HepG2 (cell line): ENCODE results near the gene LRRC8E. TPM values are rescaled to one million over a fixed set of nuclear protein-coding genes. Genes with fewer than 3 reads are reported as not detected.

Experiments used
- ATAC-seq: fragments of 200-7000 bp; cut with Tn5 transposase; 3 replicates; pipeline ENCODE4 v1.9.1; 2020; ENCODE audit warnings: mild to moderate bottlenecking, moderate library complexity
- BruUV-seq: library from RNA; stranded (reverse); fragments of 400-500 nt; replicated peaks from 2 replicates; lab custom pipeline; 2021; lab: Mats Ljungman, UMichigan
- CTCF ChIA-PET: fragments of 300-600 bp; formaldehyde crosslinking; extraction: SDS; loops from one replicate; lab custom pipeline; 2021; ENCODE audit warnings: low total read pairs, inconsistent platforms, low intra/inter-chr PET ratio; lab: Yijun Ruan, JAX
- POLR2A ChIA-PET: fragments of 350-600 bp; sonication (Branson Sonifier 250); formaldehyde crosslinking; loops from one replicate; lab custom pipeline; 2020; ENCODE audit warnings: antibody characterized with exemption, inconsistent platforms; lab: Yijun Ruan, JAX
- DNase-seq: peaks from one replicate; pipeline ENCODE4 v3.0.0-alpha.2; 2015; ENCODE audit warnings: low spot score
- FAIRE-seq: peaks from 3 replicates; lab custom pipeline; 2011; peaks lifted over from hg19 to GRCh38; lab: Jason Lieb, UNC
- H2AFZ ChIP-seq: one replicate; pipeline ENCODE4 v1.6.1; 2011; ENCODE audit warnings: low read length, inconsistent platforms
- H3K27ac ChIP-seq: fragments of 300-600 bp; 3 replicates; pipeline ENCODE4 v1.8.0; 2011; ENCODE audit warnings: mixed run types, mild to moderate bottlenecking, mixed read lengths, low read length, inconsistent platforms; ENCODE audit not compliant: insufficient read depth; ENCODE audit errors: extremely low read length
- H3K27me3 ChIP-seq, 2 experiments: fragments of 200-600 bp in 1 of 2; 2 replicates in 1 of 2; 3 replicates in 1 of 2; pipeline versions ENCODE4 v1.6.0 to v1.8.0; 2011; ENCODE audit warnings: low read length in 2 of 2, mild to moderate bottlenecking in 2 of 2, moderate library complexity in 2 of 2, inconsistent platforms in 1 of 2; ENCODE audit not compliant: insufficient read depth in 2 of 2, control insufficient read depth in 1 of 2
- H3K36me3 ChIP-seq, 2 experiments: fragments of 200-600 bp in 1 of 2; replicated peaks in 1 of 2; 2 replicates in 1 of 2; 3 replicates in 1 of 2; pipeline versions ENCODE4 v1.5.1 to v1.8.0; 2011; ENCODE audit warnings: low read length in 2 of 2, inconsistent platforms in 1 of 2; ENCODE audit not compliant: insufficient read depth in 2 of 2, control insufficient read depth in 1 of 2
- H3K4me1 ChIP-seq: 2 replicates; pipeline ENCODE4 v1.5.1; 2012; ENCODE audit warnings: low read length, inconsistent platforms; ENCODE audit not compliant: insufficient read depth
- H3K4me2 ChIP-seq: 2 replicates; pipeline ENCODE4 v1.6.0; 2011; ENCODE audit warnings: low read depth, low read length, inconsistent platforms
- H3K4me3 ChIP-seq, 3 experiments: fragments of 200-600 bp in 1 of 3; sonication (generic), shearing (Covaris generic) in 1 of 3; replicated peaks in 1 of 3; 2 replicates each; pipeline ENCODE4 v1.5.1; 2011 to 2016; ENCODE audit warnings: low read length in 3 of 3, inconsistent platforms in 2 of 3, low read depth in 2 of 3, mild to moderate bottlenecking in 2 of 3, control low read depth in 1 of 3, mixed read lengths in 1 of 3; ENCODE audit not compliant: insufficient read depth in 1 of 3
- H3K79me2 ChIP-seq: one replicate; pipeline ENCODE4 v1.6.1; 2011; ENCODE audit warnings: low read length, inconsistent platforms; ENCODE audit not compliant: insufficient read depth
- H3K9ac ChIP-seq: 2 replicates; pipeline ENCODE4 v1.6.0; 2011; ENCODE audit warnings: mild to moderate bottlenecking, low read depth, low read length, inconsistent platforms; ENCODE audit not compliant: insufficient read depth
- H3K9me3 ChIP-seq: 2 replicates; pipeline ENCODE4 v1.5.1; 2012; ENCODE audit warnings: mild to moderate bottlenecking, low read length
- H4K20me1 ChIP-seq: 2 replicates; pipeline ENCODE4 v1.6.0; 2011; ENCODE audit warnings: inconsistent platforms, mild to moderate bottlenecking, low read length, moderate library complexity; ENCODE audit not compliant: insufficient read depth
- HOXA7 ChIP-seq: sonication (generic); formaldehyde crosslinking; IDR thresholded peaks from 2 replicates; pipeline ENCODE4 v1.8.1; 2022; ENCODE audit warnings: mild to moderate bottlenecking, missing genetic modification reagents, moderate library complexity
- KDM2A ChIP-seq: sonication (generic); formaldehyde crosslinking; IDR thresholded peaks from 2 replicates; pipeline ENCODE4 v1.4.0; 2020; ENCODE audit warnings: low read depth, missing genetic modification reagents, borderline replicate concordance
- NONO ChIP-seq, 2 experiments: fragments of 450-650 bp in 1 of 2; sonication (generic) in 1 of 2; formaldehyde crosslinking in 1 of 2; IDR thresholded peaks in 1 of 2; conservative IDR thresholded peaks in 1 of 2; 2 replicates each; pipeline versions ENCODE4 v1.6.1 to v1.8.0; 2017 to 2022; ENCODE audit warnings: mild to moderate bottlenecking in 1 of 2, missing genetic modification reagents in 1 of 2, moderate library complexity in 1 of 2
- RFX1 ChIP-seq: fragments of 450-650 bp; IDR thresholded peaks from 2 replicates; pipeline ENCODE4 v1.6.1; 2017
- STAT6 ChIP-seq: sonication (generic); formaldehyde crosslinking; IDR thresholded peaks from 2 replicates; pipeline ENCODE4 v1.4.0; 2020; ENCODE audit warnings: missing genetic modification reagents, mild to moderate bottlenecking, borderline replicate concordance
- ZNF225 ChIP-seq: sonication (generic); formaldehyde crosslinking; IDR thresholded peaks from 2 replicates; pipeline ENCODE4 v1.4.0; 2020; ENCODE audit warnings: mild to moderate bottlenecking, missing genetic modification reagents
- ZNF44 ChIP-seq: sonication (generic); formaldehyde crosslinking; IDR thresholded peaks from 2 replicates; pipeline ENCODE4 v1.5.1; 2020; ENCODE audit warnings: mild to moderate bottlenecking, missing genetic modification reagents
- ZNF512B ChIP-seq: sonication (generic); formaldehyde crosslinking; IDR thresholded peaks from 2 replicates; pipeline ENCODE4 v1.5.1; 2020; ENCODE audit warnings: missing genetic modification reagents, mild to moderate bottlenecking, borderline replicate concordance
- ZNF567 ChIP-seq: sonication (generic); formaldehyde crosslinking; IDR thresholded peaks from 2 replicates; pipeline ENCODE4 v1.8.1; 2023; ENCODE audit warnings: mild to moderate bottlenecking, missing genetic modification reagents, borderline replicate concordance
- ZNF607 ChIP-seq: sonication (generic); formaldehyde crosslinking; IDR thresholded peaks from 2 replicates; pipeline ENCODE4 v1.5.1; 2020; ENCODE audit warnings: missing genetic modification reagents, mild to moderate bottlenecking, borderline replicate concordance
- WGBS: methylation state at CpG from one replicate; pipeline ENCODE4 v1.1.6; 2017; ENCODE audit warnings: low lambda C conversion rate; 5-methylcytosine and 5-hydroxymethylcytosine counted together
- in situ Hi-C: cut with HindIII; loops from 2 replicates; pipeline ENCODE4 v1.10.0; 2017; ENCODE audit warnings: low pct_unique_long_range_greater_than_20kb; ENCODE audit not compliant: extremely low pct_ligation_motif_present
- intact Hi-C: fragments of 100-400 bp; cut with micrococcal nuclease; formaldehyde crosslinking; loops from one replicate; pipeline ENCODE4 v1.10.0; 2022; ENCODE audit not compliant: unreplicated experiment
- polyA plus RNA-seq, 8 experiments: library from polyadenylated mRNA; depleted of rRNA in 3 of 8; stranded (reverse) in 7 of 8; unstranded in 1 of 8; fragments of >200 nt; fragmentation: Illumina TruSeq in 4 of 8; extraction: Trizol in 4 of 8; gene quantifications; 2 replicates each; pipeline versions ENCODE4 v1.2.1 to v1.2.3, GENCODE V29; 2011 to 2016; ENCODE audit warnings: low read depth in 4 of 8, missing spikeins in 1 of 8, mixed read lengths in 1 of 8; ENCODE audit not compliant: insufficient read depth in 1 of 8
- total RNA-seq, 5 experiments: library from RNA; depleted of rRNA; stranded (reverse); fragments of >200 nt; fragmentation: Illumina TruSeq; extraction: Trizol; gene quantifications; 2 replicates each; pipeline ENCODE4 v1.2.3, GENCODE V29; 2016; ENCODE audit warnings: low read depth in 1 of 5
- TF ChIP-seq, protein P1 (sequence below): sonication (generic); formaldehyde crosslinking; conservative IDR thresholded peaks from 2 replicates; pipeline ENCODE4 v1.8.0; 2022; ENCODE audit warnings: missing genetic modification reagents

Gene LRRC8E
- total and polyA plus RNA-seq, 2 of the 13 experiments (the other 11 are each of a cell fraction or from before 2014, with no cell fraction given): 8.0 to 10.3 TPM

DNA sequence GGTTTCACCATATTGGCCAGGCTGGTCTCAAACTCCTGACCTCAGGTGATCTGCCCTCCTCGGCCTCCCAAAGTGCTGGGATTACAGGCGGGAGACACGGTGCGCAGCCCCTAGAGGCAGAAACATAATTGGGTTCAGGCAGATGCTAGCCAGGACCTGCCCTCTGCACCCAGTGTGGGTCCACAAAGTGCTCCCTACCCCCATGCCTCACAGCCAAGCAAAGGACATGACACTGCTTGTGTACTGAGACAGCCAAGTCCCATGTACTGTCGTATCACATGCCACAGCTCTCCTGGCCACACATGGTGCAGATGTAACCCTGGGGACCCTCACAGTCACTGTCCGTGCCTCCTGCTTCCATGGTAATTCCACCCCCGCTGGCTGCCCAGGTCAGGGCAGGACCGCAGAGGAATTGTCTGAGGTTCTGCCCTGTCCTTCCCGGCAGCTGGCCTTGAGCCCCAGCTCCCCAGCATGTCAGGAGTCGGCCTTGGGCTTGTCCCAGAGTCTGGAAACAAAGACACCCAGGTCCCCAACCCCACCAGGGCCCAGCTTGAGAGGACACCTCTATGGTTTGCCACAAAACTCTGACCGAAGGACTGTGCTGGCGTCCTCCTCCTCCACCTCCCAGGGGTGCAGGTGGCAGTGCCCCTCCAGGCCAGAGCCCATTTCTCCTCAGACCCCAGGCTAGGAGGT lies 21.8 kb upstream of the LRRC8E start:
- intact Hi-C loops: no loop called here
- peak; percentile 32 for DNase-seq
- FAIRE-seq: peak; percentile 51
- Histone ChIP-seq H3K9me3 (no peaks in the 10 kb centered on the region), H3K9ac (no peak overlapping the region), H3K4me3 (peak overlapping the region in 1 of 3 experiments; percentile 31; a peak in 2 of 6 replicates), H2AFZ (no peak overlapping the region), H3K79me2 (no peaks in the 10 kb centered on the region), H3K27ac (peak overlapping the region; percentile 46), H3K27me3 (no peaks in the 10 kb centered on the region), H3K4me1 (peaks cover 54% of the 10 kb centered on the region), H3K4me2 (peak overlapping the region; percentile 68), H3K36me3 (no peaks in the 10 kb centered on the region), H4K20me1 (no peaks in the 10 kb centered on the region; the same call in 1 of the 2 replicates)
- POLR2A ChIA-PET: interaction anchor here (0.6 to 1.3 kb wide), 4 partner anchors 13 to 54 kb away, joined by 3 to 4 read pairs (median 4); partner anchors contain the start of genes LRRC8E, MAP2K7 and SNAPC2
- in situ Hi-C loops: no loop called here
- CTCF ChIA-PET: no interaction called here
- BruUV-seq: no TSS peak
- WGBS: 0% methylated on average over 4 of the region's 12 CpGs
- ATAC-seq: no peak
- no peak for TF ChIP-seq RFX1
- 0 out of 2 replicates have a peak, but pooled peaks have one; percentile 45 for TF ChIP-seq ZNF512B (CRISPR knock-in tag)
- TF ChIP-seq ZNF225 (CRISPR knock-in tag): no peak
- no peak for TF ChIP-seq ZNF44 (CRISPR knock-in tag)
- TF ChIP-seq, protein P1, sequence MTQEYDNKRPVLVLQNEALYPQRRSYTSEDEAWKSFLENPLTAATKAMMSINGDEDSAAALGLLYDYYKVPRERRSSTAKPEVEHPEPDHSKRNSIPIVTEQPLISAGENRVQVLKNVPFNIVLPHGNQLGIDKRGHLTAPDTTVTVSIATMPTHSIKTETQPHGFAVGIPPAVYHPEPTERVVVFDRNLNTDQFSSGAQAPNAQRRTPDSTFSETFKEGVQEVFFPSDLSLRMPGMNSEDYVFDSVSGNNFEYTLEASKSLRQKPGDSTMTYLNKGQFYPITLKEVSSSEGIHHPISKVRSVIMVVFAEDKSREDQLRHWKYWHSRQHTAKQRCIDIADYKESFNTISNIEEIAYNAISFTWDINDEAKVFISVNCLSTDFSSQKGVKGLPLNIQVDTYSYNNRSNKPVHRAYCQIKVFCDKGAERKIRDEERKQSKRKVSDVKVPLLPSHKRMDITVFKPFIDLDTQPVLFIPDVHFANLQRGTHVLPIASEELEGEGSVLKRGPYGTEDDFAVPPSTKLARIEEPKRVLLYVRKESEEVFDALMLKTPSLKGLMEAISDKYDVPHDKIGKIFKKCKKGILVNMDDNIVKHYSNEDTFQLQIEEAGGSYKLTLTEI (CRISPR knock-in tag): no peak
- TF ChIP-seq STAT6 (CRISPR knock-in tag): no peak
- peak; percentile 37; the same call in 1 of the 2 replicates for TF ChIP-seq ZNF567 (CRISPR knock-in tag)
- TF ChIP-seq ZNF607 (CRISPR knock-in tag): 0 out of 2 replicates have a peak, but pooled peaks have one; percentile 24
- no peak for TF ChIP-seq HOXA7
- peak; percentile 18; the same call in 1 of the 2 replicates for TF ChIP-seq KDM2A
- TF ChIP-seq NONO (IDR thresholded peaks at IDR 0.05): no peak
- peak; percentile 45; the same call in 1 of the 2 replicates for TF ChIP-seq NONO (CRISPR knock-in tag; conservative IDR thresholded peaks at IDR 0.05)
